GM21390 (cell line): Measurements from ENCODE around the gene CT45A3.
A peak's percentile ranks its signal among the peaks of the same experiment; 100 is the strongest.
"Not testable (repeated sequence)": the region's sequence is repeated elsewhere in the genome, so short reads cannot be mapped to it uniquely, and the experiment has no call there.

Experiments used
- ATAC-seq: cut with Tn5 transposase; IDR thresholded peaks from one replicate; pipeline ENCODE4 v1.9.1; 2021; ENCODE audit not compliant: unreplicated experiment

CT45A3 gene, protein sequence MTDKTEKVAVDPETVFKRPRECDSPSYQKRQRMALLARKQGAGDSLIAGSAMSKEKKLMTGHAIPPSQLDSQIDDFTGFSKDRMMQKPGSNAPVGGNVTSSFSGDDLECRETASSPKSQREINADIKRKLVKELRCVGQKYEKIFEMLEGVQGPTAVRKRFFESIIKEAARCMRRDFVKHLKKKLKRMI

DNA sequence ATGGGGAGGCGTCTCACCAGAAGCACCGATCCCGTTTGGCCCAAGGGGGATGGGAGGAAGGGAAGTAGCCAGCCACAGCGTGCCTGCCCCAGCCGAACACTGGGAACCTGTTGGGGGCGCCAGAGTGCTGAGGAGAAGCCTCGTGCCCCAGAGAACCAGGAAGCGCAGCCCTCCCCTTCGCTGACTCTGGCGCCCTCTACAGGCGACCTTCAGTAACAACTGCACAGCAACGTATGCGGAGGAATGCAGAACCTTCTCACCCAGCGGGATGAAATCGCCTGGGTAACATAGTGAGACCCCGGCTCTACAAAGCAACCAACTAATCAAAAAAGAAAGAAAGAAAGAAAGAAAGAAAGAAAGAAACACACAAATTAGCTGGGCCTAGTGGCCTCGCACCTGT lies at the start of gene CT45A3:
Gene CT45A3 (minus strand): TSS at position 101 of the 400 bp plus-strand sequence. CDS start 3,747 bp downstream, outside the sequence.
- not testable (repeated sequence) for ATAC-seq

DNA sequence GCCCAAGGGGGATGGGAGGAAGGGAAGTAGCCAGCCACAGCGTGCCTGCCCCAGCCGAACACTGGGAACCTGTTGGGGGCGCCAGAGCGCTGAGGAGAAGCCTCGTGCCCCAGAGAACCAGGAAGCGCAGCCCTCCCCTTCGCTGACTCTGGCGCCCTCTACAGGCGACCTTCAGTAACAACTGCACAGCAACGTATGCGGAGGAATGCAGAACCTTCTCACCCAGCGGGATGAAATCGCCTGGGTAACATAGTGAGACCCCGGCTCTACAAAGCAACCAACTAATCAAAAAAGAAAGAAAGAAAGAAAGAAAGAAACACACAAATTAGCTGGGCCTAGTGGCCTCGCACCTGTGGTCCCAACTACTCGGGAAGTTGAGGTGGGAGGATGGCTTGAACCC lies 34.7 kb upstream of the CT45A3 start, which contains the start of gene CT45A6:
Gene CT45A6 (minus strand): TSS at position 101 of the 400 bp plus-strand sequence. CDS start 3,794 bp downstream, outside the sequence.
- ATAC-seq: not testable (repeated sequence)

DNA sequence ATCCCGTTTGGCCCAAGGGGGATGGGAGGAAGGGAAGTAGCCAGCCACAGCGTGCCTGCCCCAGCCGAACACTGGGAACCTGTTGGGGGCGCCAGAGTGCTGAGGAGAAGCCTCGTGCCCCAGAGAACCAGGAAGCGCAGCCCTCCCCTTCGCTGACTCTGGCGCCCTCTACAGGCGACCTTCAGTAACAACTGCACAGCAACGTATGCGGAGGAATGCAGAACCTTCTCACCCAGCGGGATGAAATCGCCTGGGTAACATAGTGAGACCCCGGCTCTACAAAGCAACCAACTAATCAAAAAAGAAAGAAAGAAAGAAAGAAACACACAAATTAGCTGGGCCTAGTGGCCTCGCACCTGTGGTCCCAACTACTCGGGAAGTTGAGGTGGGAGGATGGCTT lies 17.4 kb upstream of the CT45A3 start, which contains the start of gene CT45A5:
Gene CT45A5 (minus strand): TSS at position 101 of the 400 bp plus-strand sequence. CDS start 3,774 bp downstream, outside the sequence.
- not testable (repeated sequence) for ATAC-seq

DNA sequence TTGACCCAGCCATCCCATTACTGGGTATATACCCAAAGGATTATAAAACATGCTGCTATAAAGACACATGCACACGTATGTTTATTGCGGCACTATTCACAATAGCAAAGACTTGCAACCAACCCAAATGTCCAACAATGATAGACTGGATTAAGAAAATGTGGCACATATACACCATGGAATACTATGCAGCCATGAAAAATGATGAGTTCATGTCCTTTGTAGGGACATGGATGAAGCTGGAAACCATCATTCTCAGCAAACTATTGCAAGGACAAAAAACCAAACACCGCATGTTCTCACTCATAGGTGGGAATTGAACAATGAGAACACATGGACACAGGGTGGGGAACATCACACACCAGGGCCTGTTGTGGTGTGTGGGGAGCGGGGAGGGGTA lies 23.3 kb downstream of the CT45A3 start:
- not testable (repeated sequence) for ATAC-seq

DNA sequence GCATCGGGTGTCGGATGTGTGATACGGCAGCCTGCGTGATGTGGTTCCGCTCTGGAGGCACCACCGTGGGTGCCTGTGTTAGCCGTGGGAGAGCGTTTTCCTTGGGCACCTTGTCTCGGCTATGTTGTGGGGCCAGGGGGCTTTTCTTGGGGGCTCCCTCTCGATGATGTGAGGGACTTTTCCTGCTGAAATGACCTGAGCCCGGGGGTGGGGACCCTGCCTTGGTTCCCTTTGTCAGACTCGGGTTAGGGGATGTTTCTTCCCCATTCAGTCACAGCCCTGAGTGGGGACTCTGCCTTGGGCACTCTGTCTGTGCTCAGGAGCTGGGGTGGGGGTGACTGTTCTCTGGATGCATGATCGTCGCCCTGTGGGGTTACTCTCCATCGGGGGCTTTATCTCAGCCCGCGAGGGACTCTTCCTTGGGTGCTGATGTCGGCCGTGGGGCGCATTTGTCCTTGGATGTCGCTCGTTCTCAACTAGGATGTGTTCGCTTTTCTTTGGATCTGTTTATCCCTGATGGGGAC lies 26.7 kb downstream of the CT45A3 start:
- ATAC-seq: no peak

DNA sequence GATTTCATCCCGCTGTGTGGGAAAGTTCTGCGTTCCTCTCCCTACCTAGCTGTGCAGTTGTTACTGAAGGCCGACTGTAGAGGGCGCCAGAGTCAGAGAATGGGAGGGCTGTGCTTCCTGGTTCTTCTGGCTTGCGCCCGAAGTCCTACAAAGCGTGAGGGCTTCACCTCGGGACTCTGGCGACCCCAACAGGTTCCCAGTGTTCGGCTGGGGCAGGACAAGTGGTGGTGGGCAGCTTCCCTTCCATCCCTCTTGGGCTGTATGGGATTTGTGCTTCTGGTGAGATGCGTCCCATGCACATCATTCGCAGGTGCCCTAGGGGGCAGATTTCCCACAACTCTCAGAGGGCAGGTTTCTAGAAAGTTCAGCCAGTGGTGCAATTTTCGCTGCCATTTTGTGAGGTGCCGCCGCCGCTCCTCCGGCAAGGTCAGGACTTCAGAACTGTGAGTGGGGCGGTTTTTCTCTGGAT lies 27.3 kb downstream of the CT45A3 start:
- peak; percentile 73 for ATAC-seq

DNA sequence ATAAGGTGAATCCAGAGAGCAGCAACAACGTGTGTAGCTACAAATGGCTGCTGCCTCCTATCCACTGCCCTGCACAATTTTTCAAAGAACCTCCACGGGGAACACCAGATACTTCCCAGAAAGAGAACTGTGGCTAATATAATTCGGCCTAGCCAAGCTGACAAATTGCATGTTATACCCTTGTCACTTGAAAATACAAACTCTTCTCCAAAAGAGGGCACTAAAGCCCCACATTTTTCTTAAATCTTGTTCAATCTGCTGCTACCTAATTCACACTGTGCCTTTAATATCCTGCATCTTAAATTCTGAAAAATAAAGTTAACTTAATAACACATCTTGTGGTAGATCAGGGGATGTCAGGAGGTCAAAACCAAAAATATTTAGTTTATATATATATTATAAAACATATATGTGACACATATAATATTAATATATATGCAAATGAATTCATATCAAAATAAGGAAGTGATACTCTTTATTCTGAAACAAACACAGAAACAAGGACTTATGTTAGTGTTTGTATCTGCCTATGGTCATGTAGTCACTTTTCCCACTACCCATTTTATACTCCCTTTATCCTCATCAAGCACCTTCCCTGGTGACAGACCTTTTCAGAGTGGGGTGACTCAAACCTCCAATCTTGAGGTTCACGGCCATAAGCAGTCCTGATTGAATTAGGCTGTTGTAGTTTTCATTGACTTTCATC lies 30.5 kb downstream of the CT45A3 start:
- ATAC-seq: no peak

DNA sequence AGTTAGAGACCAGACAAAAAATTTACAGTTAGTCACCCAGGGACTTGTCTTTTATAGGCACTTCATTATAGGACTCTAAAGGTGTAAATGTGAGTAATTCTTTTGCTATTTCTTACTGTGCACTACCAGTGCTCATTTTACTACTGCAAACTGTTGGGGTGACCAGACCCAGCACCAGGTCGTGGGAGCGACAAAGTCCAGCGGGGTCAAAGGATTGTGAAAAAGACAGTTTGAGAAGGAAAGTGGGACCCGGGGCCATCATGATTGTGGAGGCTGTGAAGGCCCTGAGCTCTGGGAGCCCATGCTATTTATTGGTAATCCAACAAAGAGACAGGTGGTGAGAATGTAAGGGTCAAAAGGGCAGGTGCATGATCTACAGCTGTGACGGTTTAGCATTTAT lies 33.3 kb downstream of the CT45A3 start:
- not testable (repeated sequence) for ATAC-seq

DNA sequence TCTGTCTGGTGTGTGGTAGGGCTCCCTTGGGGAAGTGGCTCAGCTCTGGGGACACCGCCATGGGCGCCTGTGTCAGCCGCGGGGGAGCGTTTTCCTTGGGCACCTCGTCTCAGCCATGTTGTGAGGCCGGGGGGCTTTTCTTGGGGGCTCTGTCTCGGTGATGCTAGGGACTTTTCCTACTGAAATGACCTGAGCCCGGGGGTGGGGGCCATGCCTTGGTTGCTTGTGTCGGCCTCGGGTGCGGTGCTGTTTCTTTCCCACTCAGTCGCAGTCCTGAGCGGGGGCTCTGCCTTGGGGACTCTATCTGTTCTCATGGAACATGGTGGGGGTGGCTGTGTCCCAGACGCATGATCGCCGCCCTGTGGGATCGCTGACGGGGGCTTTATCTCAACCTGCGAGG lies 54.2 kb downstream of the CT45A3 start:
- no peak for ATAC-seq

DNA sequence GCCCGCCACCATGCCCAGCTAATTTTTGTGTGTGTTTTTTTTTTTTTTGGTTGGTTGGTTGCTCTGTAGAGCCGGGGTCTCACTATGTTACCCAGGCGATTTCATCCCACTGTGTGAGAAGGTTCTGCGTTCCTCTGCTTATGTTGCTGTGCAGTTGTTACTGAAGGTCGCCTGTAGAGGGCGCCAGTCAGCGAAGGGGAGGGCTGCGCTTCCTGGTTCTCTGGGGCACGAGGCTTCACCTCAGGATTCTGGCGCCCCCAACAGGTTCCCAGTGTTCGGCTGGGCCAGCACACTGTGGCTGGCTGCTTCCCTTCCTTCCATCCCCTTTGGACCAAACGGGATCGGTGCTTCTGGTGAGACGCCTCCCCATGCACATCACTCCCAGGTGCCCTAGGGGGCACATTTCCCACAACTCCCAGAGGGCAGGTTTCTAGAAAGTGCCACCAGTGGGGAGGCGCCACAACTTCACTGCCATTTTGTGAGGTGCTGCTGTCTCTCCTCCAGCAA lies 54.8 kb downstream of the CT45A3 start, which contains the start of gene CT45A1:
Gene CT45A1 (plus strand): TSS at position 457 of the 507 bp plus-strand sequence. CDS start 5,302 bp downstream, outside the sequence.
- ATAC-seq: not testable (repeated sequence)
